HG03060 (cell line): ENCODE measurements around the gene TESK2.
"Not testable (repeated sequence)": the region's sequence is repeated elsewhere in the genome, so short reads cannot be mapped to it uniquely, and the experiment has no call there.

Experiments
- ATAC-seq: cut with Tn5 transposase; IDR thresholded peaks from one replicate; pipeline ENCODE4 v1.9.1; 2021; ENCODE audit warnings: low read depth, moderate number of reproducible peaks; ENCODE audit not compliant: unreplicated experiment

The TESK2 gene

DNA sequence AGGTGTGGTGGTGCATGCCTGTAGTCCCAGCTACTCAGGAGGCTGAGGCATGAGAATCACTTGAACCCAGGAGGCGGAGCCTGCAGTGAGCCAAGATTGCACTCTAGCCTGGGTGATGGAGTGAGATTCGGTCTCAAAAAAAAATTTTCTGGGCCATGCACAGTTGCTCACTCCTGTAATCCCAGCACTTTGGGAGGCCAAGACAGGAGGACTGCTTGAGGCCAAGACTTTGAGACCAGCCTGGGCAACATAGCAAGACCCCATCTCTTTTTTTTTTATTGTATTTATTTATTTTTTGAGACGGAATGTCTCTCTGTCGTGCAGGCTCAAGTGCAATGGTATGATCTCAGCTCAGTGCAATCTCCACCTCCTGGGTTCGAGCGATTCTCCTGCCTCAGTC is 16.8 kb downstream of the TESK2 start:
- not testable (repeated sequence) for ATAC-seq

- no peak for ATAC-seq
Measured at GRCh38 chr1:45473302-45473701, 17.7 kb downstream of the TESK2 start.

DNA sequence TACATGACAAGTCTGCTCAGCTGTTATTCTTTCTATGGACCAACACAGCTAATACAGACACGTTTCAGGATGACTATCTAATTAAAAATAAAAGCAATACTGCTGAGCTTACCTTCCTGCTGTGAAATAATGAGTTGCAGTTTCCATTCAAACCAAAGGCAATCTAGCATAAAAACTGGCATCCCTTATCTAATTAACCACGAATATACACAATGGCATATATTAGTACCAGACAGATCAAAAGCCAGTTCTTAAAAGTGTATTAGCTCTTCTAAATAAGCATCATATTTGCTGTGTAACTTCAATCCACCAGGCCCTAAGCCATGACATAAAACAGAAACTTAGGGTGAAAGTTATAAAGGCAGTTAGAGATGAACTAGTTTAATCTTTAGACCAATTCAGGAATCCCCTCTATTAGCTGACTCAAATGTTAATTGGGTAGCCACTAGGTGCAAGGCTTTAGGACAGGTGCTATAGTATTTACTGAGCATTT is 20.6 kb downstream of the TESK2 start:
- ATAC-seq, result no peak

DNA sequence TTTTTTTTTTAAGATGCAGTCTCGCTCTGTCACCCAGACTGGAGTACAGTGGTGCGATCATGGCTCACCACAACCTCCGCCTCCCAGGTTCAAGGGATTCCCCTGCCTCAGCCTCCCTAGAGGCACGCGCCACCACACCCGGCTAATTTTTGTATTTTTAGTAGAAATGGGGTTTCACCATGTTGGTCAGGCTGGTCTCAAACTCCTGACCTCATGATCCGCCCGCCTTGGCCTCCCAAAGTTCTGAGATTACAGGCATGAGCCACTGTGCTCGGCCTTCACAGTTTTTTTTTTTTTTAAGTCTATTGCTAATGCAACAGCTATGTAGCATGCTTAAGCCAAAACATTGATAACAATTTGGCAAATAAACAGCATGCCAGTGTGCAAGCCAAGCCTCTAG is 23.6 kb downstream of the TESK2 start:
- ATAC-seq, result not testable (repeated sequence)

DNA sequence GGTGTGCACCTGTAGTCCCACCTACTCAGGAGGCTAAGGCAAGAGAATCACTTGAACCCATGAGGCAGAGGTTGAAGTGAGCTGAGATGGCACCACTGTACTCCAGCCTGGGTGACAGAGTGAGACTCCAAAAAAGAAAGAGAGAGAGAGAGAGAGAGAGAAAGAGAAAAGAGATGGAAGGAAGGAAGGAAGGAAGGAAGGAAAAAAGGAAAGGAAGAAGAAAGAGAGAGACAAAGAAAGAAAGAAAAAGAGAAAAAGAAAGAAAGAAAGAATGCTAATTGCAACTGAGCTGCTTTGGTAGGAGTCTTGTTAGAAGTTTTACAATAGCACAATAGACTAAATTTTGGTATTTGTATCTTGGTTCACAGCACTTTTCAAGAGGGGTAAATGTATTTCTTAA is 25.7 kb downstream of the TESK2 start:
- no peak for ATAC-seq

- no peak for ATAC-seq
Measured at GRCh38 chr1:45458894-45459293, 32.1 kb downstream of the TESK2 start.

DNA sequence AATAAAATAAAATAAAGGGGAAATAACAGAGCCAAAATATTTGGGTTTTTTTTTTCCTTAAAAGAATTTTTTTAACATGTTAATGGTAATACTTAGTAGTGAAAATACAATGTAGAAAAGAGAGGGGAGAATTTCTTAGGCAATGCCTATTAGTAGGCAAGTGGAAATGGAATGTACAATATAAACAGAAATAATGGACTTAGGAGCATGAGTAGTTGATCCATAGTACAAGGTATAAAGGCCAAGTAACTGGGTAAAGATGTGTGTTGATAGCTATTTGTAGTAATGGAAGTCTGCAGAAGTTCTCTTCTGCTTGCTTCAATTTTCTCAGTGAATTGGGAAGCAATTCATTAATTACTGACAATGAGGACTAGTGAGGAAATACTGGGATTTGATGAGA is 34.4 kb downstream of the TESK2 start:
- no peak for ATAC-seq

DNA sequence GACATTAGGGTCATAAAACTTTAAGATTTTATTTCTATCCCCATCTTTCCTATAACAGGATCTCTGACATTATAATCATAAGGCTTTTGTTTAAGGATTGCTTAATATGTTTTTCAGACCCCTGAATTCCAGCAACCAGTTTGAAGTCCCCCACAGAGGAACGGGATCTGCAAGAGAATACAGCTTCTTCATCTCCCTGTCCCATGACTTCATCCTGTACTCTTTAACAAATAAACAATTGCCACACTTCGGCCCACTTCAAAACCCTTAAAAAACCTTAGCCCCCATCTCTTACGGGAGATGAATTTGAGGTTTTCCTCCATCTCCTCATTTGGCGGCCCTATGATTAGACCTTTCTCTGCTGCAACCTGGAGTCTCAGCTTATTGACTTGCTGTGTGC is 35.8 kb downstream of the TESK2 start:
- ATAC-seq, result no peak

GRCh38 chr1:45454464-45454863 is 36.5 kb downstream of the TESK2 start:
- no peak for ATAC-seq

DNA sequence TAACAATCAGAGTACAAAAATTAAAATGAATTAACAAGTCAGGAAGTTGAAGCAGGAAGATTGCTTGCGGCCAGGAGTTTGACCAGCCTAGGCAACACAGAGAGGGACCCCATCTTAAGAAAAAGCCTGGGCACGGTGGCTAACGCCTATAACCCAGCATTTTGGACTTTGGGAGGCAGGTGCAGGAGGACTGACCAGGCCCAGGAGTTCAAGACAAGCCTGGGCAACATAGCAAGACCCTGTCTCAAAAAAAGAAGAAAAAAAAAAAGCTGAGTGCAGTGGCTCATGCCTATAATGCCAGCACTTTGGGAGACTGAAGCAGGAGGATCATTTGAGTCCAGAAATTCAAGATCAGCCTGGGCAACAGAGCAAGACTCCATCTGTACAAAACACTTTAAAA is 38.5 kb downstream of the TESK2 start:
- no peak for ATAC-seq

GRCh38 chr1:45448357-45448756 is 42.6 kb downstream of the TESK2 start:
- no peak for ATAC-seq

GRCh38 chr1:45446950-45447672 is 43.9 kb downstream of the TESK2 start:
- no peak for ATAC-seq

GRCh38 chr1:45446530-45446929 is 44.4 kb downstream of the TESK2 start:
- no peak for ATAC-seq

DNA sequence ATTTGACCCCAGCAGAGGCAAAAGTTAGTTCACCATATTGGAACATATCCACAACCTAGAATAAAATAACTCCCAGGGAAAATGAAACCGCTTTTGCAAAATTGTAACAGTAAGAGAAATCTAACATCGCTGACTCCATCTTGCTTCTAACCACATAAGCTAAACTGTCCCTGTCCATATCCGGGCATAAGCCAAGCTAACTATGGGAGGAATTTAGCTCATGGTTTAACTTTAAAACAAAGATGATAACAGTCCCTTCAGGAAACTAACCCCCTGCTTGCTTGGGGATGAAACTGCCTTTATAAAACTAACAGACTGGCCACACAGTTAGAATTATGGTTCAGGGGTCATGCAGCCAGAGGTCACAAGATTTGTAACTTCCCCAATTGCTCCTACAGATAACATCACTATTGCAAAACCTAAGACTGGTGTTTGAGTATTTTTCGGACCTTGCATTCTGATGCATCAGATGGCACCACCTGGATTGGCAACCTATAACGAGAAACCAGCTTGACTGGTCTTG is 46.3 kb downstream of the TESK2 start:
- ATAC-seq, result no peak

DNA sequence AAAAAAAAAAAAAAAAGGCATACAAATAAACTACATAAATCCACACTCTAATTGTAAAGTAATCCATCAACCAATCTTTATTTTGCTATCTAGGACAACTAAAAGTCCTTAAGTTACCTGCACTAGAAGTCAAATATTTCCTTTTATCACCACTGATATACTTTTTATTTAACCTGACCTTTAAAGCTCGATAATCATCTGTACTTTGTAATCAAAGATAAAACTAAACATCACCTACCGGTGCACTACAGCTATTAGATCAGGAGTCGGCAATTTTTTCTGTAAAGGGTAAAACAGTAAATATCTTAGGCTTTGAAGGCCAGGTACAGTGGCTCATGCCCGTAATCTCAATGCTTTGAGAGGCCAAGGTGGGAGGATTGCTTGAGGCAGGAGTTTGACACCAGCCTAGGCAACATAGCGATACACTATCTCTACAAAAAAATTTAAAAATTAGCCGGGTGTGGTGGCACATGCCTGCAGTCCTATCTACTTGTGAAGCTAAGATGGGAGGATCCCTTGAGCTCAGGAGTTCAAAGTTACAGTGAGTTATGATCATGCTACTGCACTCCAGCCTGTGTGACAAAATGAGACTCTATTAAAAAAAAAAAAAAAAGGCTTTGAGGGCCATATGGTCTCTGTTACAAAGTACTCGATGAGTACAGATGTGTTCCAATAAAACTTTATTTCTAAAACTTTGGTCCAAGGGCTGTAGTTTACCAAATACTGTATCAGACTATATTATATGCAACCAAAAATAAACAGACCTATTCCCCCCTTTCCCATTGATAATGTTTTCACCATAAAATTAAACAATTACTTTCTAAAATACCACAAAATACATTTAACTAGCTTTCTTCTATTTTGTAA is 47.1 kb downstream of the TESK2 start:
- no peak for ATAC-seq

GRCh38 chr1:45442272-45442671 is 48.7 kb downstream of the TESK2 start:
- no peak for ATAC-seq

- ATAC-seq, result no peak
Measured at GRCh38 chr1:45437323-45437722, 53.6 kb downstream of the TESK2 start.

- ATAC-seq, result no peak
Measured at GRCh38 chr1:45430490-45430889, 60.5 kb downstream of the TESK2 start.

GRCh38 chr1:45429561-45430159 is 61.3 kb downstream of the TESK2 start:
- ATAC-seq, result no peak

DNA sequence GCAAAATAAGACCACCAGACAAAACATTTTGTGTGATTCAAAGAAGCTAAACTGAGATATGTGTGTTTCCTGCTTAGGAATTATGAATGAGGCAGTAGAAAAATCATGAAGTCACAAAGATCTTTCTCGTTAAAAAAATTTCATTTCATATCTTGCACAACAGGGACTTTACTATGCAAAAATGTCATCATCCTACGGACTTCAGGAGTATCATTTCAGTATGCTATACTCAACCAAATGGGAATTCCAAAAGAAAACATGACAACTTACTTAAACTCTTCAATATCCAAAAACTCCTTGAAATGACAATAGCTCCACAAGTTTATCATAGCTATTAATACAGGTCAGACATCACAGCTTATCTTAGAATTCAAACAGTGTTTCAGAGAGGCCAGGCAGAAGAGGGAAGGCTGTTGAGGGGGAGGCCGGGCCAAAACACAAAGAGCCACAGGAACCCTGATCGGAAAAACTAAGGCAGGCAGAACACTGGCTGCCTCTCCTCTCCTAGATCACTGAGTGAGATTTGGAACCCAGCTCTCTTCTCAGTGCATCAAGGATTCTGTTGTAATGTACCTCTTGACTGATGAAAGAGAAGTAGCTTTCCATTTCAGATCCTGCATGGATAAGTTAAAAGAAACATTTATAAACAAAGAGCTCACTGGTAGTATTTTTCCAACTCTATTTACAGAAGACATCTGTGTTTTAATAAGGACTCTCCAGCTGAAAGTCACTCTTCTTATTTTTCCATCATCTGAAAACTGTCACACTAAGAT is 66.9 kb downstream of the TESK2 start:
- no peak for ATAC-seq
